HuH-7.5 (cell line): ENCODE measurements around the gene PRSS50.
A peak's percentile ranks its signal among the peaks of the same experiment; 100 is the strongest.

Experiments
- DNase-seq: peaks from one replicate; pipeline ENCODE4 v3.0.0; 2011; ENCODE audit warnings: low spot score

The PRSS50 gene

GRCh38 chr3:46670000-46670890 is 47.4 kb downstream of the PRSS50 start:
- DNase-seq = peak; percentile 21

GRCh38 chr3:46669191-46669999 is 48.3 kb downstream of the PRSS50 start:
- DNase-seq = peak; percentile 4

- DNase-seq = no peak
Measured at GRCh38 chr3:46668591-46668990, 49.1 kb downstream of the PRSS50 start.

GRCh38 chr3:46668116-46668515 is 49.6 kb downstream of the PRSS50 start:
- DNase-seq = no peak

- no peak for DNase-seq
Measured at GRCh38 chr3:46667657-46668056, 50.0 kb downstream of the PRSS50 start.

- DNase-seq = no peak
Measured at GRCh38 chr3:46667061-46667621, 50.5 kb downstream of the PRSS50 start.

- DNase-seq = peak; percentile 9
Measured at GRCh38 chr3:46666453-46666845, 51.2 kb downstream of the PRSS50 start.

GRCh38 chr3:46665763-46666452 is 51.8 kb downstream of the PRSS50 start:
- no peak for DNase-seq

GRCh38 chr3:46664971-46665762 is 52.5 kb downstream of the PRSS50 start:
- no peak for DNase-seq

- DNase-seq = no peak
Measured at GRCh38 chr3:46664188-46664970, 53.3 kb downstream of the PRSS50 start.

- peak; percentile 20 for DNase-seq
Measured at GRCh38 chr3:46663591-46664135, 54.0 kb downstream of the PRSS50 start.

GRCh38 chr3:46662771-46663551 is 54.7 kb downstream of the PRSS50 start:
- no peak for DNase-seq
